Left renal cortex interstitium (tissue), 4 donors: Measurements from ENCODE around the gene KRTAP15-1. TPM values are rescaled to one million over a fixed set of nuclear protein-coding genes. Genes with fewer than 3 reads are reported as not detected.

ENCODE experiments used
- DNase-seq, 4 donors: peaks; one replicate each; pipeline ENCODE4 v3.0.0-alpha.2; 2013; ENCODE audit warnings: low read depth in 4 of 4, low spot score in 2 of 4, missing footprints in 1 of 4
- polyA plus RNA-seq, 4 donors: library from polyadenylated mRNA; unstranded; fragments of 120-200 nt; gene quantifications; one replicate each; pipeline ENCODE4 v1.2.1, GENCODE V29; 2013; ENCODE audit not compliant: insufficient read length in 4 of 4

Gene KRTAP15-1
- polyA plus RNA-seq, 4 donors: not detected

GRCh38 chr21:30486180-30486579 lies 46.1 kb downstream of the KRTAP15-1 start:
- no peak for DNase-seq

- DNase-seq: no peak
Observed at GRCh38 chr21:30487336-30487735, 47.3 kb downstream of the KRTAP15-1 start, which contains the start of gene KRTAP19-2. Gene KRTAP19-2 (minus strand): TSS chr21:30487436. CDS start chr21:30487348, 88 bp downstream.

Other genes starting within 250 kb of the KRTAP15-1 start
- 100 to 1,000 TPM in 1 of 4 donors, 10 to 100 TPM in 3; 42.1 to 110 (median 60.0) TPM for gene CLDN8, start 224.2 kb upstream of the KRTAP15-1 start, polyA plus RNA-seq
- gene KRTAP24-1, start 157.3 kb upstream of the KRTAP15-1 start, polyA plus RNA-seq: not detected
- not detected for gene KRTAP25-1, start 150.8 kb upstream of the KRTAP15-1 start, polyA plus RNA-seq
- not detected for gene KRTAP26-1, start 120.0 kb upstream of the KRTAP15-1 start, polyA plus RNA-seq
- gene KRTAP27-1, start 102.6 kb upstream of the KRTAP15-1 start, polyA plus RNA-seq: not detected
- gene KRTAP23-1, start 91.7 kb upstream of the KRTAP15-1 start, polyA plus RNA-seq: not detected
- not detected for gene KRTAP13-2, start 68.0 kb upstream of the KRTAP15-1 start, polyA plus RNA-seq
- gene KRTAP13-1, start 44.2 kb upstream of the KRTAP15-1 start, polyA plus RNA-seq: not detected
- not detected for gene KRTAP13-3, start 14.3 kb upstream of the KRTAP15-1 start, polyA plus RNA-seq
- gene KRTAP13-4, start 10.1 kb upstream of the KRTAP15-1 start, polyA plus RNA-seq: not detected
- gene KRTAP19-1, start 40.1 kb downstream of the KRTAP15-1 start, polyA plus RNA-seq: not detected
- not detected for gene KRTAP19-2, start 47.2 kb downstream of the KRTAP15-1 start, polyA plus RNA-seq
- gene KRTAP19-3, start 51.7 kb downstream of the KRTAP15-1 start, polyA plus RNA-seq: not detected
- not detected for gene KRTAP19-4, start 56.9 kb downstream of the KRTAP15-1 start, polyA plus RNA-seq
- gene KRTAP19-5, start 61.9 kb downstream of the KRTAP15-1 start, polyA plus RNA-seq: not detected
- gene KRTAP19-6, start 101.6 kb downstream of the KRTAP15-1 start, polyA plus RNA-seq: not detected
- not detected for gene KRTAP19-7, start 121.0 kb downstream of the KRTAP15-1 start, polyA plus RNA-seq
- not detected for gene KRTAP22-2, start 150.1 kb downstream of the KRTAP15-1 start, polyA plus RNA-seq
- not detected for gene KRTAP6-3, start 152.2 kb downstream of the KRTAP15-1 start, polyA plus RNA-seq
- gene KRTAP6-2, start 158.6 kb downstream of the KRTAP15-1 start, polyA plus RNA-seq: not detected
- not detected for gene KRTAP22-1, start 160.8 kb downstream of the KRTAP15-1 start, polyA plus RNA-seq
- gene KRTAP6-1, start 173.7 kb downstream of the KRTAP15-1 start, polyA plus RNA-seq: not detected
- gene KRTAP20-1, start 176.2 kb downstream of the KRTAP15-1 start, polyA plus RNA-seq: not detected
- not detected for gene KRTAP20-4, start 180.4 kb downstream of the KRTAP15-1 start, polyA plus RNA-seq
- gene KRTAP20-2, start 194.9 kb downstream of the KRTAP15-1 start, polyA plus RNA-seq: not detected
- not detected for gene KRTAP20-3, start 202.6 kb downstream of the KRTAP15-1 start, polyA plus RNA-seq